Fibroblast of skin of left quadriceps (primary cell): ENCODE measurements around the gene YAP1.
"Not testable (repeated sequence)": the region's sequence is repeated elsewhere in the genome, so short reads cannot be mapped to it uniquely, and the experiment has no call there.

Experiments
- DNase-seq, 2 experiments: peaks; one replicate each; pipeline ENCODE4 v3.0.0-alpha.2; 2013; ENCODE audit warnings: low read depth in 2 of 2

The YAP1 gene

GRCh38 chr11:102240502-102240901, 130.3 kb downstream of the YAP1 start:
- no peak for DNase-seq

- DNase-seq, result no peak
Measured at GRCh38 chr11:102241026-102241425, 130.8 kb downstream of the YAP1 start.

GRCh38 chr11:102243399-102243884, 133.2 kb downstream of the YAP1 start:
- DNase-seq, result no peak

- DNase-seq, result no peak
Measured at GRCh38 chr11:102244681-102245409, 134.6 kb downstream of the YAP1 start.

- DNase-seq, result no peak
Measured at GRCh38 chr11:102251423-102251822, 141.2 kb downstream of the YAP1 start.

GRCh38 chr11:102252339-102252891, 142.2 kb downstream of the YAP1 start:
- no peak for DNase-seq

- DNase-seq, result no peak
Measured at GRCh38 chr11:102253020-102253715, 142.9 kb downstream of the YAP1 start.

- no peak for DNase-seq
Measured at GRCh38 chr11:102254047-102254446, 143.8 kb downstream of the YAP1 start.

GRCh38 chr11:102256251-102256650, 146.0 kb downstream of the YAP1 start:
- no peak for DNase-seq

GRCh38 chr11:102260241-102260640, 150.0 kb downstream of the YAP1 start:
- DNase-seq, result no peak

GRCh38 chr11:102263379-102264003, 153.2 kb downstream of the YAP1 start:
- no peak for DNase-seq

GRCh38 chr11:102264704-102265103, 154.5 kb downstream of the YAP1 start:
- DNase-seq, result not testable (repeated sequence)

GRCh38 chr11:102266099-102266498, 155.9 kb downstream of the YAP1 start:
- DNase-seq, result peak; percentile 55

- peak in 1 of 2 experiments; percentile 42 for DNase-seq
Measured at GRCh38 chr11:102267609-102268008, 157.4 kb downstream of the YAP1 start.

- no peak for DNase-seq
Measured at GRCh38 chr11:102268083-102268984, 158.1 kb downstream of the YAP1 start.

GRCh38 chr11:102268985-102269470, 158.8 kb downstream of the YAP1 start:
- DNase-seq, result no peak

- DNase-seq, result no peak
Measured at GRCh38 chr11:102269927-102270326, 159.7 kb downstream of the YAP1 start.

GRCh38 chr11:102272047-102272824, 162.0 kb downstream of the YAP1 start:
- DNase-seq, result no peak

- no peak for DNase-seq
Measured at GRCh38 chr11:102274628-102275027, 164.4 kb downstream of the YAP1 start.

GRCh38 chr11:102276362-102276761, 166.1 kb downstream of the YAP1 start:
- no peak for DNase-seq
